ENCODE data around the gene PANK4. TPM values are rescaled to one million over a fixed set of nuclear protein-coding genes. Genes with fewer than 3 reads are reported as not detected.

Gene PANK4
- polyA plus RNA-seq, 1 donor (not counting 4 experiments of a cell fraction or from before 2014, with no cell fraction given) = 14.5 TPM

DNA sequence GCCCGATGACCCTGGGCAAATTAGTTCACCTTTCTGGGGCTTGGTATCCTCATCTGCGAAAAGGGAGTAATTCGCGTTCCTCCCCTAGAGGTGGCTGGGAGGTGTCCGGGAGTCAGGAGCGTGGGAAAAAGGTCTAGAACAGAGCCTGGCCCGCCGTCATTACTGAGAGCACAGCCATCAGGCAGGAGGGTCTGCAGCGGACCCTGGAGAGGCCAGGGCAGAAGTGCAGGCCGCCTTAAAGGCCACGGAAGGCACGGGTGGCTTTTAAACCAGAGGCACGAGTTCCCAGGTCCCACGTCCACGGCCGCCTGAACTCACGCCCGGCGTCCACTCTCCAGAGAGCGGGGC lies 850 bp downstream of the PANK4 start:
- peaks cover 3% of the 10 kb centered on the region for H4K20me1 ChIP-seq (ENCODE audit: control insufficient read depth, extremely low read depth, insufficient read depth, low read length)
- peak overlapping the region; percentile 87 to 96 (median 92) for H3K4me3 ChIP-seq (ENCODE audit: control insufficient read depth in 2 of 3, extremely low read depth in 1 of 3, insufficient read depth in 2 of 3, low read depth in 1 of 3, low read length in 3 of 3)
- peak overlapping the region; percentile 68 for H3K27ac ChIP-seq (ENCODE audit: control insufficient read depth, insufficient read depth, low read length)
- FAIRE-seq (no peak), DNase-seq (ENCODE audit: low read depth, low spot score) (no peak)
- dilution Hi-C loops (cut with MboI; ENCODE audit: extremely low pct_ligation_motif_present, low sequenced_read_pairs) = no loop called here
- TF ChIP-seq EZH2 (IDR thresholded peaks at IDR 0.05; ENCODE audit: low read length) = no peak
- TF ChIP-seq, protein P1, sequence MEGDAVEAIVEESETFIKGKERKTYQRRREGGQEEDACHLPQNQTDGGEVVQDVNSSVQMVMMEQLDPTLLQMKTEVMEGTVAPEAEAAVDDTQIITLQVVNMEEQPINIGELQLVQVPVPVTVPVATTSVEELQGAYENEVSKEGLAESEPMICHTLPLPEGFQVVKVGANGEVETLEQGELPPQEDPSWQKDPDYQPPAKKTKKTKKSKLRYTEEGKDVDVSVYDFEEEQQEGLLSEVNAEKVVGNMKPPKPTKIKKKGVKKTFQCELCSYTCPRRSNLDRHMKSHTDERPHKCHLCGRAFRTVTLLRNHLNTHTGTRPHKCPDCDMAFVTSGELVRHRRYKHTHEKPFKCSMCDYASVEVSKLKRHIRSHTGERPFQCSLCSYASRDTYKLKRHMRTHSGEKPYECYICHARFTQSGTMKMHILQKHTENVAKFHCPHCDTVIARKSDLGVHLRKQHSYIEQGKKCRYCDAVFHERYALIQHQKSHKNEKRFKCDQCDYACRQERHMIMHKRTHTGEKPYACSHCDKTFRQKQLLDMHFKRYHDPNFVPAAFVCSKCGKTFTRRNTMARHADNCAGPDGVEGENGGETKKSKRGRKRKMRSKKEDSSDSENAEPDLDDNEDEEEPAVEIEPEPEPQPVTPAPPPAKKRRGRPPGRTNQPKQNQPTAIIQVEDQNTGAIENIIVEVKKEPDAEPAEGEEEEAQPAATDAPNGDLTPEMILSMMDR (optimal IDR thresholded peaks at IDR 0.05 in 1 of 3, IDR thresholded peaks at IDR 0.05 in 1 of 3, conservative IDR thresholded peaks at IDR 0.05 in 1 of 3; ENCODE audit: extremely low read depth in 1 of 3, insufficient read depth in 2 of 3, low read length in 3 of 3) = no peak
- H3K9ac ChIP-seq (ENCODE audit: control insufficient read depth, extremely low read depth, insufficient read depth, low read length) = peak overlapping the region; percentile 87
- H2AFZ ChIP-seq (ENCODE audit: control insufficient read depth, low read length) = peak overlapping the region; percentile 27
- H3K79me2 ChIP-seq (ENCODE audit: control insufficient read depth, insufficient read depth, low read length) = peaks cover 46% of the 10 kb centered on the region
- H3K4me2 ChIP-seq (ENCODE audit: control insufficient read depth, extremely low read depth, insufficient read depth, low read depth, low read length) = peak overlapping the region; percentile 93
- H3K4me1 ChIP-seq (ENCODE audit: control insufficient read depth, extremely low read depth, insufficient read depth, low read length) = peaks cover 32% of the 10 kb centered on the region
- H3K27me3 ChIP-seq (ENCODE audit: control insufficient read depth, extremely low read depth, insufficient read depth, low read length) = no peaks in the 10 kb centered on the region
- H3K36me3 ChIP-seq (ENCODE audit: control insufficient read depth in 2 of 2, extremely low read depth in 1 of 2, insufficient read depth in 2 of 2, low read length in 2 of 2) = peaks cover 5 to 13% of the 10 kb centered on the region in 2 experiments
- H3K9me1 ChIP-seq (ENCODE audit: control insufficient read depth, extremely low read depth, insufficient read depth, low read length) = no peaks in the 10 kb centered on the region
- H3K9me3 ChIP-seq (ENCODE audit: control insufficient read depth, low read depth, low read length) = no peaks in the 10 kb centered on the region

DNA sequence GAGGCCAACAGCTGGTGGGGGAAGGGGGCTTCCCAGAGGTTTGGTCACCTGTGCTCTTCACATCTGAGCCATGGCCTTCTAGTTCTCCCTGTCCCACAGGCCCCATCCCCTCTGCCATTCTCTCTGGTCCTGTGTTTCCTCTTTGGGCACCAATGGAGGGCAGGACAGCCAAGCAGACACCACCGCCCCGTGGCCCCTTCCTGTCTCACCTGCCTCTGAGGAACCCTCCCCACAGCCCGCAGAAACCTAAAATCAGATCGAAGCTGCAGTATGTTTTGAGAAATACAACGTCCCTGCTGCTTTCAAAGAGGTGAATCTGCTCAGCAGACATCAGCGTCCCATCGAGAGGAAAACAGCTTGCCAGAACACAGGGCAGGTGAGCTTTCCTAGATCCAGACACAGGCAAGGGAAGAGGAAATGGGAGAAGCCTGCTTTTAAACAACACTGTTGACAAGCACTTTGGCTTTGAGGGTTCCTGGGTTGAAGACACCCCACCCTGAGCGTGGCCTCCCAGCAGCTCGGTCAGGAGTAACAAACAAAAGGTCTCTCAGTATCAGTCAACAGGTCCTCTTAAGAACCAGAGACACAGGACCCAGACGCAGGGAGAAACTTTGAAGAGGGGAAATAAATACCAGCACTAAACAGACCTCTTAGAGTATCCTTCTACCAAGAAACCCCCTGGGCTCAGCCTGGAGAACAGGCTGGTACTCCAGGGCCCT lies 2.3 kb downstream of the PANK4 start:
- TF ChIP-seq, protein P1 (optimal IDR thresholded peaks at IDR 0.05 in 1 of 3, IDR thresholded peaks at IDR 0.05 in 1 of 3, conservative IDR thresholded peaks at IDR 0.05 in 1 of 3; ENCODE audit: extremely low read depth in 1 of 3, insufficient read depth in 2 of 3, low read length in 3 of 3) = no peak
- no peak for TF ChIP-seq EZH2 (IDR thresholded peaks at IDR 0.05; ENCODE audit: low read length)
- Histone ChIP-seq H4K20me1 (ENCODE audit: control insufficient read depth, extremely low read depth, insufficient read depth, low read length) (peaks cover 3% of the 10 kb centered on the region), H3K27me3 (ENCODE audit: control insufficient read depth, extremely low read depth, insufficient read depth, low read length) (no peaks in the 10 kb centered on the region), H3K9me1 (ENCODE audit: control insufficient read depth, extremely low read depth, insufficient read depth, low read length) (no peaks in the 10 kb centered on the region), H3K9me3 (ENCODE audit: control insufficient read depth, low read depth, low read length) (no peaks in the 10 kb centered on the region), H3K9ac (ENCODE audit: control insufficient read depth, extremely low read depth, insufficient read depth, low read length) (no peak overlapping the region), H3K4me1 (ENCODE audit: control insufficient read depth, extremely low read depth, insufficient read depth, low read length) (peaks cover 28% of the 10 kb centered on the region), H3K27ac (ENCODE audit: control insufficient read depth, insufficient read depth, low read length) (no peak overlapping the region), H3K4me2 (ENCODE audit: control insufficient read depth, extremely low read depth, insufficient read depth, low read depth, low read length) (no peak overlapping the region), H3K36me3 (ENCODE audit: control insufficient read depth in 2 of 2, extremely low read depth in 1 of 2, insufficient read depth in 2 of 2, low read length in 2 of 2) (peaks cover 12 to 18% of the 10 kb centered on the region in 2 experiments), H3K79me2 (ENCODE audit: control insufficient read depth, insufficient read depth, low read length) (peaks cover 46% of the 10 kb centered on the region), H2AFZ (ENCODE audit: control insufficient read depth, low read length) (no peak overlapping the region), H3K4me3 (ENCODE audit: control insufficient read depth in 2 of 3, extremely low read depth in 1 of 3, insufficient read depth in 2 of 3, low read depth in 1 of 3, low read length in 3 of 3) (no peak overlapping the region)
- dilution Hi-C loops (cut with MboI; ENCODE audit: extremely low pct_ligation_motif_present, low sequenced_read_pairs) = no loop called here
- FAIRE-seq (no peak), DNase-seq (ENCODE audit: low read depth, low spot score) (no peak)

Measured in keratinocyte (primary cell).